ENCODE data around the gene PCGF1.

The PCGF1 gene

GRCh38 chr2:74548900-74549826 is 41.7 kb upstream of the PCGF1 start:
- CTCF ChIA-PET: interaction anchor here (1.3 kb wide), 1 partner anchor 38 kb away, joined by 3 read pairs; no protein-coding TSS in a partner anchor
- peak; percentile 43 for DNase-seq
- Mint-ChIP-seq H3K27ac (no peak overlapping the region), H3K9me3 (no peaks in the 10 kb centered on the region), H3K27me3 (peaks cover 93% of the 10 kb centered on the region), H3K4me1 (peaks cover 20% of the 10 kb centered on the region), H3K4me3 (peak overlapping the region; percentile 53), H3K36me3 (no peaks in the 10 kb centered on the region)

GRCh38 chr2:74548285-74548899 is 40.9 kb upstream of the PCGF1 start:
- no peak for DNase-seq
- H3K36me3 Mint-ChIP-seq: no peaks in the 10 kb centered on the region
- H3K27me3 Mint-ChIP-seq: peaks cover 96% of the 10 kb centered on the region
- H3K4me3 Mint-ChIP-seq: peak overlapping the region; percentile 66
- peaks cover 18% of the 10 kb centered on the region for H3K4me1 Mint-ChIP-seq
- CTCF ChIA-PET: interaction anchor here (1.3 kb wide), 1 partner anchor 39 kb away, joined by 3 read pairs; no protein-coding TSS in a partner anchor
- no peaks in the 10 kb centered on the region for H3K9me3 Mint-ChIP-seq
- H3K27ac Mint-ChIP-seq: no peak overlapping the region

GRCh38 chr2:74546004-74546403 is 38.5 kb upstream of the PCGF1 start:
- Mint-ChIP-seq H3K27ac (no peak overlapping the region), H3K27me3 (peaks cover 83% of the 10 kb centered on the region), H3K4me3 (no peak overlapping the region), H3K9me3 (no peaks in the 10 kb centered on the region), H3K4me1 (peaks cover 12% of the 10 kb centered on the region), H3K36me3 (no peaks in the 10 kb centered on the region)
- CTCF ChIA-PET: interaction anchor here (1.1 to 2.8 kb wide), 2 partner anchors 17 to 40 kb away, joined by 4 to 17 read pairs; no protein-coding TSS in a partner anchor
- DNase-seq: no peak

- Mint-ChIP-seq H3K27me3 (peaks cover 81% of the 10 kb centered on the region), H3K4me1 (peaks cover 11% of the 10 kb centered on the region), H3K36me3 (no peaks in the 10 kb centered on the region), H3K9me3 (no peaks in the 10 kb centered on the region), H3K4me3 (no peak overlapping the region), H3K27ac (no peak overlapping the region)
- CTCF ChIA-PET: interaction anchor here (0.8 to 2.8 kb wide), 6 partner anchors 12 to 86 kb away, joined by 3 to 17 read pairs (median 4); partner anchors contain the start of gene WBP1
- peak; percentile 41 for DNase-seq
Measured at GRCh38 chr2:74544634-74545033, 37.1 kb upstream of the PCGF1 start.

GRCh38 chr2:74542978-74543377 is 35.5 kb upstream of the PCGF1 start:
- Mint-ChIP-seq H3K9me3 (no peaks in the 10 kb centered on the region), H3K4me1 (peaks cover 9% of the 10 kb centered on the region), H3K27me3 (peaks cover 83% of the 10 kb centered on the region), H3K4me3 (no peak overlapping the region), H3K36me3 (no peaks in the 10 kb centered on the region), H3K27ac (no peak overlapping the region)
- no peak for DNase-seq
- CTCF ChIA-PET: interaction anchor here (0.7 to 1.1 kb wide), 2 partner anchors 11 to 43 kb away, joined by 3 to 5 read pairs; no protein-coding TSS in a partner anchor

GRCh38 chr2:74540291-74540690 is 32.8 kb upstream of the PCGF1 start:
- Mint-ChIP-seq H3K4me1 (peaks cover 9% of the 10 kb centered on the region), H3K36me3 (no peaks in the 10 kb centered on the region), H3K27ac (no peak overlapping the region), H3K9me3 (no peaks in the 10 kb centered on the region), H3K27me3 (peaks cover 75% of the 10 kb centered on the region), H3K4me3 (no peak overlapping the region)
- no peak for DNase-seq
- CTCF ChIA-PET: interaction anchor here (0.6 to 2.1 kb wide), 5 partner anchors 8 to 57 kb away, joined by 3 to 5 read pairs (median 4); partner anchors contain the start of gene TTC31

GRCh38 chr2:74538881-74539339 is 31.4 kb upstream of the PCGF1 start:
- Mint-ChIP-seq H3K27me3 (peaks cover 62% of the 10 kb centered on the region), H3K9me3 (no peaks in the 10 kb centered on the region), H3K4me3 (no peak overlapping the region), H3K4me1 (peaks cover 9% of the 10 kb centered on the region), H3K27ac (no peak overlapping the region), H3K36me3 (peaks cover under 1% of the 10 kb centered on the region)
- no peak for DNase-seq
- CTCF ChIA-PET: interaction anchor here (1.5 to 2.1 kb wide), 2 partner anchors 51 to 56 kb away, joined by 3 to 5 read pairs; partner anchors contain the start of gene TTC31

GRCh38 chr2:74537140-74537539 is 29.6 kb upstream of the PCGF1 start:
- Mint-ChIP-seq H3K27ac (no peak overlapping the region), H3K4me3 (no peak overlapping the region), H3K4me1 (peaks cover 13% of the 10 kb centered on the region), H3K36me3 (peaks cover 11% of the 10 kb centered on the region), H3K9me3 (no peaks in the 10 kb centered on the region), H3K27me3 (peaks cover 49% of the 10 kb centered on the region)
- DNase-seq: no peak
- CTCF ChIA-PET: no interaction called here

- H3K27me3 Mint-ChIP-seq: peaks cover 46% of the 10 kb centered on the region
- CTCF ChIA-PET: no interaction called here
Measured at GRCh38 chr2:74536166-74536950, 28.9 kb upstream of the PCGF1 start.

GRCh38 chr2:74535440-74535965 is 28.0 kb upstream of the PCGF1 start:
- Mint-ChIP-seq H3K9me3 (no peaks in the 10 kb centered on the region), H3K27me3 (peaks cover 43% of the 10 kb centered on the region), H3K27ac (no peak overlapping the region), H3K4me1 (peaks cover 29% of the 10 kb centered on the region), H3K36me3 (peaks cover 18% of the 10 kb centered on the region), H3K4me3 (no peak overlapping the region)
- CTCF ChIA-PET: no interaction called here
- DNase-seq: no peak

More at GRCh38 chr2:74536166-74536950, 28.9 kb upstream of the PCGF1 start:
- no peak for DNase-seq
- H3K4me3 Mint-ChIP-seq: no peak overlapping the region
- H3K36me3 Mint-ChIP-seq: peaks cover 14% of the 10 kb centered on the region
- no peak overlapping the region for H3K27ac Mint-ChIP-seq
- no peaks in the 10 kb centered on the region for H3K9me3 Mint-ChIP-seq
- H3K4me1 Mint-ChIP-seq: peaks cover 21% of the 10 kb centered on the region

GRCh38 chr2:74534411-74534810 is 26.9 kb upstream of the PCGF1 start:
- no peak overlapping the region for H3K27ac Mint-ChIP-seq
- CTCF ChIA-PET: interaction anchor here (1.0 to 4.8 kb wide), 2 partner anchors 52 to 199 kb away, joined by 3 to 104 read pairs; no protein-coding TSS in a partner anchor
- H3K4me1 Mint-ChIP-seq: peaks cover 28% of the 10 kb centered on the region
- no peak for DNase-seq
- H3K36me3 Mint-ChIP-seq: peaks cover 19% of the 10 kb centered on the region
- no peak overlapping the region for H3K4me3 Mint-ChIP-seq
- H3K27me3 Mint-ChIP-seq: peaks cover 32% of the 10 kb centered on the region
- H3K9me3 Mint-ChIP-seq: no peaks in the 10 kb centered on the region

- no peak overlapping the region for H3K4me3 Mint-ChIP-seq
- H3K36me3 Mint-ChIP-seq: peaks cover 24% of the 10 kb centered on the region
- H3K4me1 Mint-ChIP-seq: peaks cover 27% of the 10 kb centered on the region
- CTCF ChIA-PET: interaction anchor here (1.2 to 5.8 kb wide), 7 partner anchors 10 to 53 kb away, joined by 3 to 104 read pairs (median 9); partner anchors contain the start of genes CCDC142 and TTC31
- H3K27ac Mint-ChIP-seq: no peak overlapping the region
- DNase-seq: no peak
- peaks cover 23% of the 10 kb centered on the region for H3K27me3 Mint-ChIP-seq
- no peaks in the 10 kb centered on the region for H3K9me3 Mint-ChIP-seq
Measured at GRCh38 chr2:74533464-74533863, 26.0 kb upstream of the PCGF1 start.

GRCh38 chr2:74532222-74532621 is 24.7 kb upstream of the PCGF1 start:
- Mint-ChIP-seq H3K9me3 (no peaks in the 10 kb centered on the region), H3K36me3 (peaks cover 37% of the 10 kb centered on the region), H3K4me3 (peak overlapping the region; percentile 42), H3K27me3 (peaks cover 11% of the 10 kb centered on the region), H3K4me1 (peaks cover 39% of the 10 kb centered on the region), H3K27ac (peak overlapping the region; percentile 8)
- no peak for DNase-seq
- CTCF ChIA-PET: interaction anchor here (0.5 to 5.8 kb wide), 34 partner anchors 8 to 713 kb away, joined by 3 to 104 read pairs (median 4); partner anchors contain the start of genes C2orf81, CCDC142, MRPL53 and TTC31

All from activated naive CD4-positive, alpha-beta T cell treated with anti-CD3 and anti-CD28 coated beads, Interleukin-2, amount 10 ng/mL, durations not matched to agents 7 days and 5 days (primary cell).